ENCODE data around the gene NCAPG2.

Gene NCAPG2, protein sequence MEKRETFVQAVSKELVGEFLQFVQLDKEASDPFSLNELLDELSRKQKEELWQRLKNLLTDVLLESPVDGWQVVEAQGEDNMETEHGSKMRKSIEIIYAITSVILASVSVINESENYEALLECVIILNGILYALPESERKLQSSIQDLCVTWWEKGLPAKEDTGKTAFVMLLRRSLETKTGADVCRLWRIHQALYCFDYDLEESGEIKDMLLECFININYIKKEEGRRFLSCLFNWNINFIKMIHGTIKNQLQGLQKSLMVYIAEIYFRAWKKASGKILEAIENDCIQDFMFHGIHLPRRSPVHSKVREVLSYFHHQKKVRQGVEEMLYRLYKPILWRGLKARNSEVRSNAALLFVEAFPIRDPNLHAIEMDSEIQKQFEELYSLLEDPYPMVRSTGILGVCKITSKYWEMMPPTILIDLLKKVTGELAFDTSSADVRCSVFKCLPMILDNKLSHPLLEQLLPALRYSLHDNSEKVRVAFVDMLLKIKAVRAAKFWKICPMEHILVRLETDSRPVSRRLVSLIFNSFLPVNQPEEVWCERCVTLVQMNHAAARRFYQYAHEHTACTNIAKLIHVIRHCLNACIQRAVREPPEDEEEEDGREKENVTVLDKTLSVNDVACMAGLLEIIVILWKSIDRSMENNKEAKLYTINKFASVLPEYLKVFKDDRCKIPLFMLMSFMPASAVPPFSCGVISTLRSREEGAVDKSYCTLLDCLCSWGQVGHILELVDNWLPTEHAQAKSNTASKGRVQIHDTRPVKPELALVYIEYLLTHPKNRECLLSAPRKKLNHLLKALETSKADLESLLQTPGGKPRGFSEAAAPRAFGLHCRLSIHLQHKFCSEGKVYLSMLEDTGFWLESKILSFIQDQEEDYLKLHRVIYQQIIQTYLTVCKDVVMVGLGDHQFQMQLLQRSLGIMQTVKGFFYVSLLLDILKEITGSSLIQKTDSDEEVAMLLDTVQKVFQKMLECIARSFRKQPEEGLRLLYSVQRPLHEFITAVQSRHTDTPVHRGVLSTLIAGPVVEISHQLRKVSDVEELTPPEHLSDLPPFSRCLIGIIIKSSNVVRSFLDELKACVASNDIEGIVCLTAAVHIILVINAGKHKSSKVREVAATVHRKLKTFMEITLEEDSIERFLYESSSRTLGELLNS

DNA sequence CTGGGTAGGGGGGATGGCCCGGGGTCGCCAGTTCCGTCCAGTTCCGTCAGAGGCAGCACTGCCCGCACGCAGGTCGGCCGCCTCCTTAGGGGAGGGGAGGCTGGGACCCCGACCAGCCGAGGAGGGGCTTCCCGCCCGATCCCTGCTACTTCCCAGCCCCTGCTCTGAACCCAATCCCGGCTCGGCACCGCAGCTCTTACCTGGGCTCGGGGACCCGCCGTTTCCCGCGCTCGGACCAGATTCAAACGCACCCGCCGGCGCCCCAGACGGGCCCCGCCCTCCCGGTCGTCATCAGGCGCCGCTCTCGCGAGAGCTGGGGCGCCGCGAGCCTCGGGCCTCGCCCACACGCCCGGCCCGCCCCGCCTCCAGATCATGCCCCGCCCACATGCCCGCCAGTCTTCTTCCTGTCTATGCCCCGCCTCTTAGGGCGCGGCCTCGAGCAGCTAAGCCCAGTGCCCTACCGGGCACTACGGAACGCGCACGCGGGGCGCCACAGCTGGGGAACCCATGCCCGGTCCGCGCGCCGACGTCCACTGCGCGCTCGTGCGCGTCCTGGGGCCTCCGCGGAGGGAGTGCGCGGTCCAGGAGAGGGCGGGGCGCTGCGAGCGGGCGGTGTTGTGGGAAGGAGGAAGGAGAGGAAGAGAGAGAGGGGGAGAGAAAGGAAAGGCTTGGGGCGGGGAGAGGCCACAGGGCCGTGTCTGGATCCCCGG lies at the start of gene NCAPG2:
Gene NCAPG2 (minus strand): TSS at position 281 of the 710 bp plus-strand sequence. CDS start 2,905 bp downstream, outside the sequence.
- peak; percentile 100 for DNase-seq

DNA sequence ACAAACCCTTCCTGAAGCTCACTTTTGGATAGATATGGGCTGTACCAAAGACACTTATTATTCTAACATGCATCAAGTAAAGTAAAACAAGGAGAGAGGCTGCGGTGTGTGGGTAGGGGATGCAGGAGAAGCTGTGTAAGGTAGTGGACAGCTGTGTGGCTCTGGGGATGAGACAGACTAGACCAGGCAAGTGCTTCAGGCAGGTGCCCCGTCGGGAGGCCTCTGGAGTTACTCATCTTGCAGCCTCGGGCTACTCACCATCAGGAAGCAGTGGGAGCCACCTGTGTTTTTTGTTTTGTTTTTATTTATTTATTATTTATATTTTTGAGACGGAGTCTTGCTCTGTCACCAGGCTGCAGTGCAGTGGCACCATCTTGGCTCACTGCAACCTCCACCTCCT lies 49.3 kb upstream of the NCAPG2 start:
- no peak for DNase-seq

DNA sequence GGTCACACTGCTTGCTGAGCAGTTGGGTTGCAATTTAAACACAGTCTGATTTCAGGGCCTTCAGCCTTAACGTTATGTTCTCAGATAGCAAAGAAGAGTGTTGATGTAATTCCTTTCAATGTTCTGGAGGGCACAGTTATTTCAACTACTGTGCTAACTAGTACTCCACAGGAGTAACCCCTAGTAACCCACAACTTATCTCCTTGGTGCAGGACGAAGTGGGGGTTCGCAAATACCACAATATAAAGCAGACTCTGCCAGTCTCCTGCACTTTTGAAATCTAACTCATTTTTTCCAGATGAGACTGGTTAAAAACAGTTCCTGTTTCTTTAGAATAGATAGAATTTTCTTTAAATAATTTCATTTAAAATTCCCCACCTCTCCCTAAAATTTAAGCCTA lies 47.1 kb upstream of the NCAPG2 start:
- DNase-seq: no peak

DNA sequence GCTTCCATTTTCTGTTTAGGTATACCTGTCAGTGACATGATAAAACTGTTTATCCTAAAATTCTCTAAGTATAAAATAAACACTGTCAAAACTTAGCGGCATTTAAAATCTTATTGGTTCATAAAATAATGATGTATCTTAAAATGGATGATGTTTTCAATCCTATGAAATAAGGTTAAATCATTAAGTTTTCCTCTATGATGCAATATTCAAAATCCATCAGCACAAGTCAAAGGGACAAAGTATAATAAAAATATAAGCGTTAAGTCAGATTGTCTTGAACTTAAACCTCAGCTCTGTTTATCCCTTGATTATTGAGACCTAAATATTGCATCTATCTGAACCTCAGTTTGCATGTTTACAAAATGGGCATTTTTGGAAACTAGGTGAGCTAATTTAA lies 46.6 kb upstream of the NCAPG2 start:
- no peak for DNase-seq

DNA sequence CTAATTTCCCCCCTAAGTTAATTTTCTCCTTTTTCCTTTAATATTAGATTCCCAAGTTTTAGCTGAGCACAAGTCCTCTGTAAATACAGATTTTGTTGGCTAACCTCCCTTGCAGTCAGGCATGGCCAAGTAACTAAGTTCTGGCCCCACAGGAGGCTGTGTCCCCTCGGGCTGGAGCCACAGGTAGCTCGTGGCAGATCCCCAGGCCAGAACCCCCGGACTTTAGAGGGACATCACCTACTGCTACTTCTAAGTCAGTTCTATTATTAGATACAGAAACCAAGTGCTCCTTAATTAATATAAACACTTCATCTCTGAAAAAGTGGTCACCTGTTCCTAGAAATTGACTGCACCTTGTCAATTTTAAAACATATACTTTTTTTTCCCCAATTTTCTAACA lies 46.1 kb upstream of the NCAPG2 start:
- no peak for DNase-seq

DNA sequence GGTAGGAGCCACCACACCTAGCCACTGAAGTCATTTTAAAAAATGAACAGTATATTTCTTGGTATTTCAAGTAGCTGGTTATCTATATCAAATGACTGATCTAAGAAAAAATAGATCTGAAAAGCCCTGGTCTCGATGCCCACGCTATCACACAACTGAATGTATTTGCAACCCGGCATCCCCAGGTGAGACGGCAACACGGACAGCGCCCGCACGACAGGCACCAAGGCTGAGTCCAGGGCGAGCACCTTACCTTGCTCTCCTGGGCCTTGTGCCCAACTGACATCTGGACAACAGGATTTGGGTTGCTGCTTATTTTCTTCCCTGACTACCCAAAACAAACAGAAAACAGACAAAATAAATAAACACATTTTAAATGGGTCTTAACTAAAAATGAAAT lies 44.8 kb upstream of the NCAPG2 start:
- DNase-seq: no peak

DNA sequence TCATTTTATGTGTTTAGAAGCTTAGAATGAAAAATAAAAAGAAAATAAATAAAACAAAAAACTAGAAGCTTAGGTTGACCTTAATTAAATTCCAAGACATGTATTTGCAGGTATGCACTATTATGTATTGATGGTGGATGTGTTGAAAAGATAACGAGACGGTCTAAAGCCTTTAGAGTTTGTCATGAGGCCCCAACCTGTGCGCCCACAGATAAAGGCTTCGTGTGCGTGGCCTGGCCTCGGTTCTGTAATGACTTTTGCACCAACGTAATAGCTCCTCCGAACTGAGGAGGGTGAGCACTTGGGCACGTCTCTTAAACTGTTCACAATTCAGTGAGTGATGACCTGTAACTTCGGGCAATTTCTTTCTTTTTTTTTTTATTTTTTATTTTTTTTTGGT lies 43.7 kb upstream of the NCAPG2 start:
- no peak for DNase-seq

DNA sequence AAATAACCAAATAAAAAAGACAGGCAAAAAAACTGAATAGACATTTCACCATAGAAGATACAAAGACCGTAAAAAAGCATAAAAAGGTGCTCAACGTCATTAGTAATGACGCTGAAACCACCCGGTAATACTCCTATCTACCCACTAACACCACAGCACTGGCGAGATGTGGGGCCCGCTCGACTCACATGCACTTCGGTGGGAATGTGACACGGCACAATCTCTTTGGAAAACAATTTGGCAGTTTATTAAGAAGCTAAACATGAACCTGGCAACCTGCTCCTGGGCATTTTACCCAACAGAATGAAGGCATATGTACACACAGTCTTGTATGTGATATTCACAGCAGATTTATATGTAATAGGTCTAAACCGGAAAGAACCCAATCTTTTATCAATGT lies 42.8 kb upstream of the NCAPG2 start:
- no peak for DNase-seq

DNA sequence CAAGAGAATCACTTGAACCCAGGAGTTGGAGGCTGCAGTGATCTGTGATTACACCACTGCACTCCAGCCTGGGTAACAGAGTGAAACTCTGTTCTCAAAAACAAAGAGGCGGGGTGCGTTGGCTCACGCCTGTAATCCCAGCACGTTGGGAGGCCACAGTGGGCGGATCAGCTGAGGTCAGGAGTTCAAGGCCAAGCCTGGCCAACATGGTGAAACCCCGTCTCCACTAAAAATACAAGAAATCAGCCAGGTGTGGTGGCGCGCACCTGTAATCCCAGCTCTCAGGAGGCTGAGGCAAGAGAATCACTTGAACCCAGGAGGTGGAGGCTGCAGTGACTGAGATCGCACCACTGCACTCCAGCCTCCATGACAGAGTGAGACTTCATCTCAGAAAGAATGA lies 42.4 kb upstream of the NCAPG2 start:
- no peak for DNase-seq

DNA sequence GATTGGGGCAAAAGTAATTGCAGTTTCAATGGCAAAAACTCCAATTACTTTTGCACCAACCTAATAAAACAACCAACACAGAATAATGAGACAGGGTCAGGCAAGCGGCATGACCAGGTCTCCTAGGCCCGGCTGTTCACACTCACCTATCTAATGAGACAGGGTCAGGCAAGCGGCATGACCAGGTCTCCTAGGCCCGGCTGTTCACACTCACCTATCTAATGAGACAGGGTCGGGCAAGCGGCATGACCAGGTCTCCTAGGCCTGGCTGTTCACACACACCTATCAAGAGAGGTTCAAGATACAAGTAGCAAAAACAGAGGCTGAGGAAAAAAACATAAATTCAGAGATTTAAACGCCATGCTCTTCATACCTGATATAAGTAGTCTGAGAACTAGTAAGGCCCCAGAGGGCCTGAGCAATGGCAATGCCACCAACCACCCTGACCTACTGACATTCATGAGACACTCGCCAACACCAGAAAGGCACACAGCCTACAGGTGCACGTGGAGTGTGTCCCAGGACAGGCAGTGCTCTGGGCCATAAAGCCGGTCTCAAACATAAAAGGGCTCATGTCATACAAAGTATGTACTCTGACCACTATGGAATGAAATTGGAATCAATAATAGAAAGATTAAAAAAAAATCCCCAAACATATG lies 40.6 kb upstream of the NCAPG2 start:
- DNase-seq: no peak

DNA sequence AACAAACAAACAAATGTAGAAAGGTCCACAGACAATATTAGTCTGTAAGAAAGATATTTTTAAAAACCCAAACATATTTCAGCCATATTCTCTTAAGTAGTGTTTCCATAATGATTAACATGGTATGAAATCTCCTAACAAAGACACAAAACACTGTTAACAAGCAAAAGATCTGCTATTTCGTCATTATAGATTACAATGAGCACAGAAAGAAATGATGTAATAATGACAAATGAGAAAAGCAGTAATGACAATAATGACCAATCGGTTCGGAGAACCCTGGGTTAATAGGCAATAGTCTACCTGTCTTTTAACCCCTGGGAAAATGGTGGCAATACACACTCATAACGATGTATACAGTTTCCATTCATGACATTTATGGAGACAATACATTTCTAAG lies 39.5 kb upstream of the NCAPG2 start:
- no peak for DNase-seq

DNA sequence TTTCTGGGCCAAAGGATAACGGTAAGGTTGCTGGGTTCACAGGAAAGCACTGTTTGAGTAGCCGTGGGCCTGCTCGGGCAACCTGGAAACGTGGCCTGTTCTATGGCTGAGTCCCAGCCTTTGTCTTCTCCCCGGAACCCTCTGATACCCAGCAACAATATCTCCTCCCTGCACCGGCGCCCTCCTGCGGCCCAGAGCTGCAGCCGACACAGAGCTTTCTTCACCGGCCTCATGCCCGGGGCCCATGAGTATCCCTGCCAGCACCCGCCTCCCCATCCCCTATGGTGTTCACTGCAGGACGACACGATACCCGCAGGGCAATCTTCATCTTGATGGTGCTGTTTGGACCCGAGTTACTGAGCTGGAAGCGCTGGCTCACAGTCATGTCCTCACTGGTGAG lies 38.6 kb upstream of the NCAPG2 start:
- DNase-seq: no peak

DNA sequence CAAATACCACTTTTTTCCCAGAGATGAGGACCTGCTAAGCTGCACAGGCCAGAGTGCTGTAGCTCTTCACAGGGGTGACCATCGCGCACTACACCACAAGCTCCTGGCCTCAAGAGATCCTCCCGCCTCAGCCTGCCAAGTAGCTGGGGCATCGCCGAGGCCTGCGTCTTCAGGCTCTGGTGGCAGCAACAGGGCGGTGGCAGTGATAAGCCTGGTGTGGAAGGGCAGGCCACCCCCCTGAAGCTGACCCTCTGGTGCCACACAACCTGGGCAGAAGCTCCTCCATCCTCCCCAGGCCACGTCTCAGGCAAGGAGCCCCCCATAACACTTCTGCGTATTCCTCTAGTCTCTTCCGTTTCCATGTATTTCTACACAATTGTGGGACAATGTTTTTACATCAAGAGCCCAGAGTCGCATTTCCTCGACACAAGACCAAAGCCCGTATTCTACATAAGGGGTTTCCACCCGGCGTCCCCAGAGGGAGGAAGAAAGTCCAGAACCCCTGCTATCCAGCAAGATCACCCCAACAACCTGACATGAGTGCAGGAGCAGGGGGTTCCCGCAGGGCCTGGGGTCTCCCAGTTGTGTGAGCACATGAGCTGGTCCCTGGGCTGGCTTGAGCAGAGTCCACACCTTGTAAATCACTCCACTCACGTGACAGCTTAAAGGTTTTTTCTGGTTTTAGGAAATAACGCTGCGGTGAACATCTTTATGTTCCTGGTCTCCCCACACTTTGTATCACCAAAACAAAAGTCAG lies 37.6 kb upstream of the NCAPG2 start:
- DNase-seq: no peak

DNA sequence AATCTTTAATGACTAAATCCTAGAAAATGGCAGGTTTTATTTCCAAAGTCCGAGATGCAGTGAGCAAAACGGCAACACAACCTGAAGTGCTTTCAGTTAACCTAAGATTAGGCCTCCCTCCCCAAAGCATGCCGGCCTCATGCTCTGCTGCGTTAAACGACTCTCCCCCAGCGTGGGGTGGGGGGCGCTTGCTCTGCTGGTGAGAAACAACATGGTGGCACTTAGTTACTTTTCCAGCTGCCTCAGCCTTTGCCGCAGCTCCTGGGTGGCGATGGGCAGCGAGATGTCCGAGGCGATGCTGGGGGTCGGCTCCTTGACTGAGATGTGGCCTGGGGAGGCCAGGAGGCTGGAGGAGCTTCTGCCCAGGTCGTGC lies 36.7 kb upstream of the NCAPG2 start:
- no peak for DNase-seq

DNA sequence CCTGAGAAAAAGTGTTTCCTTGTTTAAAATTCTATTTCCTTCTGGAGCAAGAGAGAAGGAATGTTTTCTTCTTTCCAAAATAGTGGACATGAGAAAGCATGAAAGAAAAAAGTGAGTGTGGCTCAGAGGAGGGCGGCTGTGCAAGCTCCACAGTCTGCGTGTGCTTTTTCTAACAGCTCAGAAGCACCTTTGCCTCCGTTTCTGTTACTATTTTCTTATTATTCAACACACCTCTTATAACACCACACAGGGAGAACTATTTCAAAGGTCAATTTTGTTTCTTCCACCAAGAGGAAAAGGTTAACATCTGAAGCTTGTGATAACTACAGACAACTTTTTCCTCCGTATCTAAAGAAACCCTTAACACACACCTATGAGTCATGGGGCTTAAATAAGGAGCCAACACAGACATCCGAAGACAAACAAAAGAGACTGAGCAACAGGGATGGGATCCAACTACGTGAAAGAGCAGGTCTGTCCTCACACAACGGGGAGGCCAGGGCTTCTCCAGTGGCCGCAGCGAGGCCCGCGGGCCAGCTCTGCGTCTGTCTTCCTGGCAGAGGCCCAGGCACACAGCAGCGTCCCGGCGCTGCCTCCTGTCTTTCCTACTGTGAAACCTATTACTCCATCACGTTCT lies 36.2 kb upstream of the NCAPG2 start:
- no peak for DNase-seq

DNA sequence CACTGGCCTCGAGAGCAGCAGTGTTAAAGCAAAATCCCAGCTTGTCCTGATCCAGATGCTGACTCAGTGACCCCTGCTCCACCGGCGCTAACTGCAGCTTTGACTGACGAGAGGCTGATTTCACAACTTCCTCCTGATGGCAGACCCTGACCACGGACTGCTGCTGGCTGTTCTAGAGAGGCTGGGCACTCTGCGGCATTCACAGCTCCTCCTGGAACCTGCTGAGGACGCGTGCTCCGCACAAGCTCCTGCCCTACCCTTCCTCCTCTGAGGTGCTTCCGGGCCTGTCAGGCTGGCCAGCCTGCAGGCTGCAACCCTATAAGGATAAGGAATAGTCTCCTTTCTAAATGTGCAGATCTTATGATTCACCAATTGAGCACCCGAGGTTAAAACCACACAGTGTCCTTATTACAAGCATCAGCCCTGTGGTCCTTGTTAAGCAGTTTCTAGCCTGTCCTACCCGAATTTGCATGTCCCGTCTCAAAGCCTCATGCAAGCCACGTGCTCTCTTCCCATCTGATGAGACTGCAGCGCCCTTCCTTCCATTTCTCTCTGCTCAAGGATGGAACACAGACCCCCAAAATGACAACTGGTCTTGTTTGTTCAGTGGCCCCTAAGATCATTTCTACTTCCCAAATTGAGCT lies 35.5 kb upstream of the NCAPG2 start:
- DNase-seq: no peak

DNA sequence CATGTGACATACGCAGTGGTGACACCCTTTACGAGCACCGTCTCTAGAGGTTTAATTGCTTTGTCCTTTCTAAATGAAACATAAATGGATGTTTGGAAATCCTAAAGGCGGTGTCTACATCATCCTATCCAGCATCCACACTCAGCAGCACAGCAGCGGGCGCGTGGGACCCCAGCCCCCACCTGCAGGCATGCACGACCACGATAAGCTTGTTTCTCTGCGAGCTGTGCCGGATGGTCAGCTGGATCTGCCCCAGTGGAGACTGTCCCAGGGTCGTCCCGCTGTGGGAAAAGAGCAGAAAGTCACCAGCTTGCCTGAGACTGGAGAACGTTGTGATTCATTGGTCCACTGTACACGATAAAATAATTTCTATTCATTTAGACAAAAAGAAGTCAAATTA lies 34.2 kb upstream of the NCAPG2 start:
- no peak for DNase-seq

DNA sequence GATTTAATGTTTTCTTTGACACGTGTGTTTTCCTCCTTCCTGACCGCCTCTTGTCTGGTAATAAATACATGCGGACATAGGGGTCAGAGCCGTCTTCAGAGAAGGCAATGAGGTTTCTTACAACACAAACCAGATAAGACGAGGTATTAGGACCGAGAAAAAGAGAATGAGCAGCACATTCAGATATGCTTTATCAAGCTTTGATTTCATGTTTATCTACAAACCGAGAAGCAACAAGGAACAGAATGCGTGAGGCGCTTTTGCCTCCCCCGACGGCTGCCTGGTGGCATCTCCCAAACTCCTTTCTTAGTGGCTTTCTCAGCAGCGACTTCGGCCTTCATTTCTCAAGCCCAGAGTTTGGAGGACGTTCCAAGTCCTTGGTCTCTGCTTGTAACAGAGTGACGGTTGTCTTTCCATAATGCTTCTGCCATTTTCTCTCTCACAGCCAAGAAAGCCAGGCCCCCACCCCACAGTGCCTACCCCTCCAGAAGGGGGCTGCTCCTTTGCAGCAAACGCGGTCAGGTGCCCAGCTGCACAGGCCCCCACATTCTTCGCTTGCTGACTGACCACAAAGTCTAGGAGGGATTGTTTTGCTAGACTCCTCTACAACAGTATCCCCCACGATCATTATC lies 32.6 kb upstream of the NCAPG2 start:
- DNase-seq: no peak

DNA sequence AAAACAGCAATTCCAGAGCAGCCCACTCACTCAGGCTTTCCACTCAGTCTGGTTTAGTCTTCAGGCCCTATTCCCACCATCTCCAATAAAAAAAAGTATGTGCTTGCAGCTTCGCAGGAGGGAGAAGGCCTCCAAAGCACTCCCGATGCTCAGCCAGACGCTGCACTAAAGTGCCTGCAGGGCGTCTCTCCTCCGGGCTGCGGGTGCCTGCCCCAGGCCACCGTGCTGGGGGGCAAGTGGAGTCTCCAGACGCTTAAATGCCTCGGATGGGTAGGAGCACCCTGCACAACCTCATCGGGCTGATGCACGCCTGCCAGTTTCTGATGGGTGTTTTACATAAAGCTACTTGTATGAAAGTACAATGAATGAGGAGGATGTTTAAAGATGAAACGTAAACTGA lies 31.3 kb upstream of the NCAPG2 start:
- no peak for DNase-seq

DNA sequence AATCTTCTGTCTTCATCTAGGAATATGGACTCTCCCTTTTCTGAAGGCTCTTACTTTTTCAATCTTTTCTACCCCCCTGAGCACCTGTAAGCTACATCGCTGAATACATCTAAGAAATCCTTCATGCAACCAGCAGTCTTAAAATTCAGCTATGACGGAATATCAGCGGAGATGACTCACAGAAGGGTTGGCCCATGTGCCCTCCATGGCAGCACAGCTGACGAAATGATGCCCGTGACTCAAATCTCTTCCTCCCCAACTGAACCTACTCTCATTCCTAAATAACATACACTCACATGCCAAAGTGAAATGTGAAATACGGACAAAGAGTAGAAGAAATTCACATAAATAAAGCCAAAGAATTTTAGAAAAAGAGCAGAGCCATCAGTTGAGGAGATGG lies 30.3 kb upstream of the NCAPG2 start:
- DNase-seq: no peak

Data from DMS53 (cell line).